GM12878 (cell line): ENCODE measurements around the gene NDE1. TPM values are rescaled to one million over a fixed set of nuclear protein-coding genes. Genes with fewer than 3 reads are reported as not detected.

ENCODE experiments used
- ATAC-seq: fragments of 200-7000 bp; cut with Tn5 transposase; 3 replicates; pipeline ENCODE4 v1.9.1; 2020; ENCODE audit warnings: mild to moderate bottlenecking, moderate library complexity
- BruUV-seq: library from RNA; stranded (reverse); fragments of 400-500 nt; replicated peaks from 2 replicates; lab custom pipeline; 2021; lab: Mats Ljungman, UMichigan
- CTCF ChIA-PET: fragments of 300-600 bp; sonication (Branson Sonifier 250); formaldehyde crosslinking; extraction: SDS; loops from one replicate; lab custom pipeline; 2021; ENCODE audit warnings: inconsistent platforms; lab: Yijun Ruan, JAX
- POLR2A ChIA-PET: fragments of 350-600 bp; formaldehyde crosslinking; extraction: SDS; loops from one replicate; lab custom pipeline; 2021; ENCODE audit warnings: inconsistent platforms; lab: Charles Lee
- RAD21 ChIA-PET: fragments of 300-600 bp; sonication (Branson Sonifier 250); formaldehyde crosslinking; loops from one replicate; lab custom pipeline; 2023; ENCODE audit warnings: antibody characterized with exemption; ENCODE audit not compliant: unreplicated experiment; lab: Charles Lee
- SMC1A ChIA-PET: fragments of 300-600 bp; sonication (Branson Sonifier 250); formaldehyde crosslinking; loops from one replicate; lab custom pipeline; 2023; ENCODE audit not compliant: unreplicated experiment, uncharacterized antibody; lab: Charles Lee
- DNase-seq: peaks from one replicate; pipeline ENCODE4 v3.0.0-alpha.2; 2011; ENCODE audit warnings: low read depth, low spot score
- FAIRE-seq: peaks from 3 replicates; lab custom pipeline; 2011; peaks lifted over from hg19 to GRCh38; lab: Jason Lieb, UNC
- H2AFZ ChIP-seq: 2 replicates; pipeline ENCODE4 v1.6.0; 2011; ENCODE audit warnings: low read depth, low read length, control low read depth; ENCODE audit not compliant: control insufficient read depth
- H3K27ac ChIP-seq: 2 replicates; pipeline ENCODE4 v1.5.1; 2011; ENCODE audit warnings: control low read depth; ENCODE audit not compliant: control insufficient read depth, insufficient read depth
- H3K27me3 ChIP-seq, 2 experiments: replicated peaks in 1 of 2; 2 replicates each; pipeline versions ENCODE4 v1.6.0 to v1.6.1; 2011; ENCODE audit warnings: low read length in 1 of 2; ENCODE audit not compliant: control insufficient read depth in 2 of 2, insufficient read depth in 2 of 2
- H3K36me3 ChIP-seq, 2 experiments: 2 replicates each; pipeline ENCODE4 v1.5.1; 2011; ENCODE audit warnings: low read length in 1 of 2; ENCODE audit not compliant: control insufficient read depth in 2 of 2, insufficient read depth in 2 of 2
- H3K4me1 ChIP-seq: 2 replicates; pipeline ENCODE4 v1.6.1; 2011; ENCODE audit warnings: mild to moderate bottlenecking, low read length, moderate library complexity, mixed read lengths; ENCODE audit not compliant: control insufficient read depth, insufficient read depth
- H3K4me2 ChIP-seq: 2 replicates; pipeline ENCODE4 v1.6.0; 2011; ENCODE audit warnings: control low read depth; ENCODE audit not compliant: control insufficient read depth, insufficient read depth
- H3K4me3 ChIP-seq: fragments of 200-600 bp; sonication (generic); 2 replicates; pipeline ENCODE4 v1.5.1; 2016
- H3K79me2 ChIP-seq: 2 replicates; pipeline ENCODE4 v1.6.0; 2011; ENCODE audit warnings: low read length; ENCODE audit not compliant: control insufficient read depth, insufficient read depth
- H3K9ac ChIP-seq: 2 replicates; pipeline ENCODE4 v1.8.0; 2011; ENCODE audit warnings: low read length, control low read depth, mixed read lengths; ENCODE audit not compliant: control insufficient read depth, insufficient read depth
- H3K9me3 ChIP-seq: replicated peaks from 3 replicates; pipeline ENCODE4 v1.5.1; 2011; ENCODE audit warnings: mild to moderate bottlenecking, low read length; ENCODE audit not compliant: control insufficient read depth, insufficient read depth
- H4K20me1 ChIP-seq: 2 replicates; pipeline ENCODE4 v1.6.0; 2011; ENCODE audit not compliant: control insufficient read depth, insufficient read depth
- CBX5 ChIP-seq: sonication (generic); IDR thresholded peaks from 2 replicates; pipeline ENCODE4 v1.6.1; 2016; ENCODE audit warnings: low read depth, moderate library complexity, mild to moderate bottlenecking, inconsistent platforms
- GATAD2B ChIP-seq: fragments of 450-650 bp; conservative IDR thresholded peaks from 2 replicates; pipeline ENCODE4 v1.6.1; 2017; ENCODE audit warnings: low read depth, mild to moderate bottlenecking, moderate library complexity
- HDAC6 ChIP-seq: fragments of 200-600 bp; sonication (generic); IDR thresholded peaks from one replicate; pipeline ENCODE4 v1.8.0; 2017; ENCODE audit warnings: antibody characterized with exemption; ENCODE audit not compliant: unreplicated experiment
- HSF1 ChIP-seq: fragments of 150-350 bp; IDR thresholded peaks from 2 replicates; pipeline ENCODE4 v1.6.1; 2014; ENCODE audit warnings: mild to moderate bottlenecking, low read depth, low read length
- JUNB ChIP-seq: IDR thresholded peaks from 2 replicates; pipeline ENCODE4 v1.6.1; 2016; ENCODE audit warnings: antibody characterized with exemption, mild to moderate bottlenecking
- MTA3 ChIP-seq: IDR thresholded peaks from 2 replicates; pipeline ENCODE4 v1.6.1; 2012; ENCODE audit warnings: low read length, inconsistent platforms, borderline replicate concordance
- RAD51 ChIP-seq: fragments of 450-650 bp; IDR thresholded peaks from 2 replicates; pipeline ENCODE4 v1.6.1; 2016; ENCODE audit warnings: moderate library complexity, mild to moderate bottlenecking, inconsistent platforms
- RELB ChIP-seq: fragments of 450-650 bp; IDR thresholded peaks from 2 replicates; pipeline ENCODE4 v1.6.1; 2017; ENCODE audit warnings: low read depth, mild to moderate bottlenecking, moderate library complexity
- RFX5 ChIP-seq: IDR thresholded peaks from 2 replicates; pipeline ENCODE4 v1.6.1; 2011; ENCODE audit warnings: low read depth, low read length, improper control_type of control experiment
- SRF ChIP-seq, 2 experiments: IDR thresholded peaks; 2 replicates each; pipeline ENCODE4 v1.6.1; 2011; ENCODE audit warnings: low read depth in 2 of 2, low read length in 2 of 2, mild to moderate bottlenecking in 1 of 2, moderate library complexity in 1 of 2
- WRNIP1 ChIP-seq: IDR thresholded peaks from 2 replicates; pipeline ENCODE4 v1.6.1; 2011; ENCODE audit warnings: low read depth, low read length, improper control_type of control experiment, borderline replicate concordance
- ZNF24 ChIP-seq: fragments of 450-650 bp; IDR thresholded peaks from 2 replicates; pipeline ENCODE4 v1.6.1; 2017; ENCODE audit warnings: antibody characterized with exemption, mild to moderate bottlenecking
- WGBS: methylation state at CpG from one replicate; pipeline ENCODE4 v1.1.6; 2016; ENCODE audit warnings: low lambda C conversion rate; ENCODE audit not compliant: insufficient replicate concordance, insufficient coverage; ENCODE audit errors: missing lambda C conversion rate; 5-methylcytosine and 5-hydroxymethylcytosine counted together
- in situ Hi-C: fragments of 300-500 bp; cut with MboI; formaldehyde crosslinking; loops from 9 replicates; pipeline ENCODE4 v1.14.3; 2018; ENCODE audit warnings: mixed read lengths
- intact Hi-C: fragments of 100-400 bp; cut with micrococcal nuclease; formaldehyde crosslinking; loops from one replicate; pipeline ENCODE4 v1.14.2; 2022; ENCODE audit not compliant: unreplicated experiment
- polyA plus RNA-seq, 11 experiments: library from polyadenylated mRNA; depleted of rRNA in 4 of 11; unstranded in 6 of 11; stranded (reverse) in 5 of 11; fragments of >200 nt; fragmentation: Nextera tagmentation in 4 of 11; fragmentation: Illumina TruSeq in 1 of 11; extraction: Ambion mirVana in 4 of 11; extraction: Trizol in 1 of 11; gene quantifications; 1 replicate in 1 of 11; 2 replicates in 10 of 11; pipeline versions ENCODE4 v1.2.1 to v1.2.3, GENCODE V29; 2011 to 2016; ENCODE audit warnings: inconsistent platforms in 2 of 11, missing spikeins in 2 of 11, low read depth in 1 of 11
- total RNA-seq, 4 experiments: library from RNA; depleted of rRNA in 3 of 4; stranded (reverse); fragments of >200 nt in 3 of 4; fragmentation: Illumina TruSeq in 1 of 4; extraction: Trizol in 1 of 4; gene quantifications; 2 replicates each; pipeline versions ENCODE4 v1.2.1 to v1.2.3, GENCODE V29; 2013 to 2021

NDE1 gene
- total and polyA plus RNA-seq, 10 of the 15 experiments (the other 5 are each of a cell fraction or from before 2014, with no cell fraction given) = 5.7 to 148 (median 87.8) TPM

GRCh38 chr16:15747937-15748336 is 97.9 kb downstream of the NDE1 start:
- Histone ChIP-seq H3K79me2 (no peaks in the 10 kb centered on the region), H3K4me2 (no peak overlapping the region), H2AFZ (no peak overlapping the region), H3K27ac (no peak overlapping the region), H3K9ac (no peak overlapping the region), H3K4me1 (no peaks in the 10 kb centered on the region), H4K20me1 (no peaks in the 10 kb centered on the region), H3K9me3 (no peaks in the 10 kb centered on the region), H3K4me3 (no peak overlapping the region), H3K36me3 (no peaks in the 10 kb centered on the region), H3K27me3 (no peaks in the 10 kb centered on the region)
- no TSS peak for BruUV-seq
- ChIA-PET CTCF (interaction anchor here (1.2 kb wide), 1 partner anchor 380 kb away, joined by 3 read pairs; no protein-coding TSS in a partner anchor), SMC1A (no interaction called here), POLR2A (no interaction called here), RAD21 (no interaction called here)
- 65% methylated on average over 14 of the region's 14 CpGs for WGBS
- no peak for DNase-seq
- ATAC-seq = no peak
- intact Hi-C loops = no loop called here
- FAIRE-seq = no peak
- TF ChIP-seq ZNF24 = no peak
- no peak for TF ChIP-seq HDAC6
- TF ChIP-seq MTA3 = no peak
- TF ChIP-seq RELB = no peak
- TF ChIP-seq RAD51 = no peak
- no peak for TF ChIP-seq WRNIP1
- TF ChIP-seq RFX5 = no peak
- TF ChIP-seq JUNB = no peak
- no peak for TF ChIP-seq HSF1
- TF ChIP-seq SRF (IDR thresholded peaks at IDR 0.05; ENCODE audit: low read depth in 2 of 2, low read length in 2 of 2) = no peak
- TF ChIP-seq CBX5 = no peak
- TF ChIP-seq GATAD2B = no peak
- in situ Hi-C loops = no loop called here
